Activated T-helper 17 cell treated with anti-CD3 and anti-CD28 coated beads, Interleukin-2, amount 50 U/mL, for 72 hours (primary cell): ENCODE data around the gene ENO1. TPM values are rescaled to one million over a fixed set of nuclear protein-coding genes. Genes with fewer than 3 reads are reported as not detected.
"Not testable (repeated sequence)": the region's sequence is repeated elsewhere in the genome, so short reads cannot be mapped to it uniquely, and the experiment has no call there.

Source experiments
- ATAC-seq: fragments of 150-1000 bp; cut with Tn5 transposase; replicated peaks from 2 replicates; pipeline ENCODE4 v1.10.0; 2021; ENCODE audit warnings: mild to moderate bottlenecking, moderate library complexity
- H3K27ac Mint-ChIP-seq: one replicate; pipeline ENCODE4 v1.8.0; 2022; ENCODE audit warnings: mixed read lengths
- H3K27me3 Mint-ChIP-seq: one replicate; pipeline ENCODE4 v1.8.0; 2022; ENCODE audit warnings: mixed read lengths
- H3K36me3 Mint-ChIP-seq: one replicate; pipeline ENCODE4 v1.8.0; 2022; ENCODE audit warnings: low read depth, mild to moderate bottlenecking, mixed read lengths
- H3K4me1 Mint-ChIP-seq: one replicate; pipeline ENCODE4 v1.8.0; 2022; ENCODE audit warnings: mixed read lengths
- H3K4me3 Mint-ChIP-seq: one replicate; pipeline ENCODE4 v1.8.0; 2022; ENCODE audit warnings: mild to moderate bottlenecking, mixed read lengths
- H3K9me3 Mint-ChIP-seq: one replicate; pipeline ENCODE4 v1.8.0; 2022; ENCODE audit warnings: mixed read lengths
- total RNA-seq, 2 donors: library from RNA; stranded (reverse); gene quantifications; one replicate each; pipeline ENCODE4 v1.2.3, GENCODE V29; 2022

ENO1 gene
- total RNA-seq, 2 donors from 2014 or later, result 3,460 to 3,623 TPM

- no peak overlapping the region for H3K4me3 Mint-ChIP-seq
- no peaks in the 10 kb centered on the region for H3K9me3 Mint-ChIP-seq
- H3K27me3 Mint-ChIP-seq, result no peaks in the 10 kb centered on the region
- H3K4me1 Mint-ChIP-seq, result no peaks in the 10 kb centered on the region
- no peak for ATAC-seq
- no peaks in the 10 kb centered on the region for H3K36me3 Mint-ChIP-seq
- H3K27ac Mint-ChIP-seq, result no peak overlapping the region
Observed at GRCh38 chr1:8823295-8823664, 55.2 kb downstream of the ENO1 start.

- no peak overlapping the region for H3K4me3 Mint-ChIP-seq
- no peak for ATAC-seq
- H3K36me3 Mint-ChIP-seq, result no peaks in the 10 kb centered on the region
- H3K4me1 Mint-ChIP-seq, result no peaks in the 10 kb centered on the region
- no peaks in the 10 kb centered on the region for H3K27me3 Mint-ChIP-seq
- no peak overlapping the region for H3K27ac Mint-ChIP-seq
- no peaks in the 10 kb centered on the region for H3K9me3 Mint-ChIP-seq
Observed at GRCh38 chr1:8822373-8823294, 55.9 kb downstream of the ENO1 start.

- H3K27me3 Mint-ChIP-seq, result no peaks in the 10 kb centered on the region
- ATAC-seq, result no peak
- H3K27ac Mint-ChIP-seq, result no peak overlapping the region
Observed at GRCh38 chr1:8821084-8821483, 57.4 kb downstream of the ENO1 start.

GRCh38 chr1:8818789-8819188 lies 59.7 kb downstream of the ENO1 start:
- H3K36me3 Mint-ChIP-seq, H3K9me3 Mint-ChIP-seq, H3K27me3 Mint-ChIP-seq, H3K27ac Mint-ChIP-seq, ATAC-seq: not testable (repeated sequence)
- peaks cover 30% of the 10 kb centered on the region for H3K4me1 Mint-ChIP-seq
- H3K4me3 Mint-ChIP-seq, result peak overlapping the region; percentile 86

More at GRCh38 chr1:8821084-8821483, 57.4 kb downstream of the ENO1 start:
- H3K9me3 Mint-ChIP-seq, result no peaks in the 10 kb centered on the region
- peaks cover 7% of the 10 kb centered on the region for H3K36me3 Mint-ChIP-seq
- H3K4me3 Mint-ChIP-seq, result no peak overlapping the region
- peaks cover 8% of the 10 kb centered on the region for H3K4me1 Mint-ChIP-seq

GRCh38 chr1:8818325-8818775 lies 60.1 kb downstream of the ENO1 start:
- H3K4me3 Mint-ChIP-seq, result peak overlapping the region; percentile 86
- no peak for ATAC-seq
- peaks cover 7% of the 10 kb centered on the region for H3K36me3 Mint-ChIP-seq
- H3K27me3 Mint-ChIP-seq, result no peaks in the 10 kb centered on the region
- peaks cover 31% of the 10 kb centered on the region for H3K4me1 Mint-ChIP-seq
- no peaks in the 10 kb centered on the region for H3K9me3 Mint-ChIP-seq
- peak overlapping the region; percentile 70 for H3K27ac Mint-ChIP-seq

- Mint-ChIP-seq H3K9me3 (no peaks in the 10 kb centered on the region), H3K36me3 (peaks cover 7% of the 10 kb centered on the region), H3K4me1 (peaks cover 38% of the 10 kb centered on the region), H3K27me3 (no peaks in the 10 kb centered on the region), H3K27ac (peak within 1 kb of the TSS; percentile 90), H3K4me3 (peak within 1 kb of the TSS; percentile 86)
- peak; percentile 95 for ATAC-seq
Observed at GRCh38 chr1:8817412-8818324, 60.8 kb downstream of the ENO1 start, which contains the start of gene RERE. Gene RERE (minus strand): TSS chr1:8817640.

GRCh38 chr1:8816831-8817411 lies 61.6 kb downstream of the ENO1 start:
- H3K9me3 Mint-ChIP-seq, result no peaks in the 10 kb centered on the region
- peak overlapping the region; percentile 86 for H3K4me3 Mint-ChIP-seq
- ATAC-seq, result peak; percentile 42
- H3K4me1 Mint-ChIP-seq, result peaks cover 39% of the 10 kb centered on the region
- H3K27ac Mint-ChIP-seq, result peak overlapping the region; percentile 90
- peaks cover 7% of the 10 kb centered on the region for H3K36me3 Mint-ChIP-seq
- H3K27me3 Mint-ChIP-seq, result no peaks in the 10 kb centered on the region

- Mint-ChIP-seq H3K36me3 (peaks cover 7% of the 10 kb centered on the region), H3K27me3 (no peaks in the 10 kb centered on the region)
Observed at GRCh38 chr1:8816264-8816663, 62.2 kb downstream of the ENO1 start.

GRCh38 chr1:8815582-8816151 lies 62.8 kb downstream of the ENO1 start:
- Mint-ChIP-seq H3K27ac (peak overlapping the region; percentile 90), H3K4me1 (peaks cover 39% of the 10 kb centered on the region), H3K36me3 (peaks cover 7% of the 10 kb centered on the region), H3K4me3 (peak overlapping the region; percentile 86), H3K27me3 (no peaks in the 10 kb centered on the region), H3K9me3 (no peaks in the 10 kb centered on the region)
- no peak for ATAC-seq

More at GRCh38 chr1:8816264-8816663, 62.2 kb downstream of the ENO1 start:
- Mint-ChIP-seq H3K27ac (peak overlapping the region; percentile 90), H3K4me3 (peak overlapping the region; percentile 86), H3K4me1 (peaks cover 39% of the 10 kb centered on the region), H3K9me3 (no peaks in the 10 kb centered on the region)
- no peak for ATAC-seq

GRCh38 chr1:8814865-8815264 lies 63.6 kb downstream of the ENO1 start:
- peaks cover 39% of the 10 kb centered on the region for H3K4me1 Mint-ChIP-seq
- H3K9me3 Mint-ChIP-seq, result no peaks in the 10 kb centered on the region
- ATAC-seq, result no peak
- peak overlapping the region; percentile 86 for H3K4me3 Mint-ChIP-seq
- peak overlapping the region; percentile 90 for H3K27ac Mint-ChIP-seq
- no peaks in the 10 kb centered on the region for H3K27me3 Mint-ChIP-seq
- H3K36me3 Mint-ChIP-seq, result peaks cover 7% of the 10 kb centered on the region

GRCh38 chr1:8813991-8814390 lies 64.5 kb downstream of the ENO1 start:
- H3K9me3 Mint-ChIP-seq, result no peaks in the 10 kb centered on the region
- peak overlapping the region; percentile 61 for H3K27ac Mint-ChIP-seq
- H3K4me3 Mint-ChIP-seq, result peak overlapping the region; percentile 86
- H3K36me3 Mint-ChIP-seq, result peaks cover 7% of the 10 kb centered on the region
- ATAC-seq, result peak; percentile 16
- H3K4me1 Mint-ChIP-seq, result peaks cover 39% of the 10 kb centered on the region
- H3K27me3 Mint-ChIP-seq, result no peaks in the 10 kb centered on the region

GRCh38 chr1:8813016-8813763 lies 65.3 kb downstream of the ENO1 start:
- Mint-ChIP-seq H3K27me3 (no peaks in the 10 kb centered on the region), H3K4me3 (peak overlapping the region; percentile 86), H3K9me3 (no peaks in the 10 kb centered on the region), H3K4me1 (peaks cover 39% of the 10 kb centered on the region), H3K27ac (peak overlapping the region; percentile 18), H3K36me3 (peaks cover 7% of the 10 kb centered on the region)
- no peak for ATAC-seq

GRCh38 chr1:8812081-8812480 lies 66.4 kb downstream of the ENO1 start:
- no peaks in the 10 kb centered on the region for H3K9me3 Mint-ChIP-seq
- H3K27ac Mint-ChIP-seq, result no peak overlapping the region
- no peak for ATAC-seq
- peaks cover 39% of the 10 kb centered on the region for H3K4me1 Mint-ChIP-seq
- H3K4me3 Mint-ChIP-seq, result no peak overlapping the region
- H3K27me3 Mint-ChIP-seq, result no peaks in the 10 kb centered on the region
- peaks cover 7% of the 10 kb centered on the region for H3K36me3 Mint-ChIP-seq
